Glomerular visceral epithelial cell (primary cell): ENCODE data around the gene RAD52.

Source experiments
- DNase-seq: peaks from one replicate; pipeline ENCODE4 v3.0.0-alpha.2; 2016; ENCODE audit errors: extremely low spot score

Gene RAD52

DNA sequence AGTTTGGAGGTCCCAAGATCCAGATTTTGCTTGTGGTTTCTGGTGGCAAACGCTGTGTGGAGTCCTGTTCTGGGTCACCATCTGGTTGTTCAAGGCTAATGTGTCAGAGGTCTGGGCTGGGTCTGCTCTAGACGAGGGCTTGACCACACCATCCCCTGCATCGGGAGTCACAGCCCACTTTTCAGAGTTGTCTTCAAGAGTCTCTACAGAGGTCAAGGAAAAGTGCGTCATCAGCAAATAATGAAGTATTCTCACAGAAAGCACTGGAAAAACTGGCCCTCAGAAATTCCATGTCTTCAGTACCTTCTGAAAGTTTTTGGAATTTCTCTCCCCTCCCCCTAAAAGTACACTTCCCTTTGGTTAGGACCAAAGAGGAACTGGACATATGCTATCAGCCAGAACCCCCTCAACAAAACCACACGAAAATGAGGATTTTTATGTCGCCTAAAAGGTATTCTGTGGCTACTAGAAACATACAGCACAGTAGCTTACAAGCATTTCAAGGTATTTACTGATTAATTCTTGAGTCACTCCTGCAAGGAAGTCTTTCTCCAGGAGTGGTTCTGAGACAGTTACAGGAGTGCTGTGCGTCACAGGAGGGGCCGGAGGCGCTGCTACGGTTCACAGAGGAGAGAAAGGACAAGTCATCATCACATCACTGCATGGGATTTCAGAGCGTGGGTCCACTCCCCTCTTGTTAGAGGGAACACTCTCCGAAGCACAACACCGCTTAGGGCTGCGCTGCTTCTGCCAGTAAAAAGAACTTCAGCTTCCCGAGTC is 35.4 kb downstream of the RAD52 start:
- peak; percentile 87 for DNase-seq

GRCh38 chr12:912466-913235 is 36.8 kb downstream of the RAD52 start:
- no peak for DNase-seq

- no peak for DNase-seq
Measured at GRCh38 chr12:911191-911826, 38.2 kb downstream of the RAD52 start.

DNA sequence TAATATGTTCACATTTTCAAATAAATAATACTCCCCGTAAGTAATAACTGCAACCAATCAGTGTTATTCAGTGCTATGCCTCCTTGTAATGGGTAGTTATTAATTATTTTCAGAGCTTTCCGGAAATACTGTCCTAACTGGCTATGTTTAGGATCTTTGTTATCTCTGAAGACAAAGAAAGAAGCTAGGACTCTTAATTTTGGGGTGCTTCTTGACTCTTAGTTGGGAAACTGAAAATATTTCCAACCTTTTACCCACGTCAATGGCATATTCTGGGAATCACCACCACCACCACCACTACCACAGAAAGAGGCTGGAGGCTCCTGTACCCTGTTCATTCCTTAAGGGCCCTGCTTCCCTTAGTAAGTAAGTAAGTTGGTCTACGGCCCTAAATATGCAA is 39.1 kb downstream of the RAD52 start:
- DNase-seq, result no peak

- no peak for DNase-seq
Measured at GRCh38 chr12:909861-910260, 39.6 kb downstream of the RAD52 start.

DNA sequence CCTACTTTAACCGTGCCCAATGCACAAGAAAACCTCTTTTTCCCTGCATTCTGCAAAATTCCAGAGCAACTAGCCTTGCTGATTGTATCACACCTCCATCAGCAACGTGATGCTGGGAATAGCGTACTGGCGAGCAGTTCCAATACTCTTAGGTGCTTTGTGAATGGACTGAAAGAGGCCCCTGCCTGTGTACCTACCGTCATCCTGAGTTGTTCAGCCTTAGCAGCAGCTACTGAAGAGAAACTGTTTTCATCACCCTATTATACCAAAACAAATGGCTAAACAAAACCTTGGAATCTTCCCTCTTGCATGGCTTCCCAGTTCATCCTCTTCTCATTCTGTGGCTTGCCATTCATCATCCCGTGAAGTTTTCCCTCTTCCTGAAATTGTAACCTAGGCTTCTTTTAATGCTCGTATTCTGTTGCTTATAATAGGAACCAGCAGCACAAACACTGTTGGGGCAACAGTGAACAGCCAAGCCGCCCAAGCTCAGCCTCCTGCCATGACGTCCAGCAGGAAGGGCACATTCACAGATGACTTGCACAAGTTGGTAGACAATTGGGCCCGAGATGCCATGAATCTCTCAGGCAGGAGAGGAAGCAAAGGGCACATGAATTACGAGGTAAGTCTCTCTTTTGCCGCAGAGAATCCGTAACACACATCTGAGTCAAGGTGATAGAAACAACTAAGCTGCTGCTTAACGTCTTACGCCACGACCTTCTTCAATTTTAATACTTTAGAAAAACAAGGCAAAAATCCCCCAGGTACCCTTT is 41.9 kb downstream of the RAD52 start:
- DNase-seq, result no peak

DNA sequence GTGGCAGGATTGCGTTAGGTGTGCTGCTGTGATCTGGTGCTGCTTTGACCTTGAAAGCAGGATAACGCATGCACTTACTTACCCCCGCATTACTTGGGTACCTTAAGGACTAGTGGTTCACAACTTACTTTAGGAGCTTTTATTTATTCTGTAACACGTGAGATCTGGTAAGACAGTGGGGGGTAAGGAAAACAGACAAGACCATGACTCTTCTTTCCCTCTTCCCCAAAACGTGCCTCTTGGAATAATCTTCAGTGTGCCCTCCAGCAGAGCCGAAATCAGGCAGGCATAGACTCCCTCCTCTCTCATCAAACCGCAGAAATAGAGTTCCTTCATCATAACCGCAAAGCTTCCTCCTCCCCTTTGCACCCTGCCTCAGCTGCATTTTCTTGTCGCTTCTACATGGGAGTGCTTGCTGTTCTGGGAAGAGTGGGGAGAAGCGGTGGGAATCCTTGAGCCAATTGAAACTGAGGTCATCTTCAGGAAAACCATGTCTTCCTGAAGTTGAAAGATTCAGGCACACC is 43.4 kb downstream of the RAD52 start:
- no peak for DNase-seq

GRCh38 chr12:905261-906031 is 44.0 kb downstream of the RAD52 start:
- DNase-seq, result no peak

DNA sequence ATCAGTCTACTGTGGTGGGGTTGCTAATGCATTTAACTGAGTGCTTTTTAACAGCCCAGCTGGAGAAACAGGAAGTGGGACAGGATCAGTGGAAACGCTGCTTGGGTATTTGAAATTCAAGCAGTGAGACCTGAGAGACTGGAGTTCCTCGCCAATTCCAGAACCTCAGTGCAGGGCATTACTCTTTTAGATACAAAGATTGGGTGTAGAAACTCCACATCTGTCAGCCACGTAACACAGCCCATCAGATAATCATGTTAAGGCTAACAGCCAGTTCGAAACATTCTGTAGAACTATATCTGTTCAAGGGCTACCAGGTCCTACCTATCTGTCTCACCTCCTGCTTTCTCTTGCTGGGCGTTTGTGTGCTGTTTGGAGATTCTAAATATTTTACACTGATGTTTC is 45.5 kb downstream of the RAD52 start:
- no peak for DNase-seq

GRCh38 chr12:903055-903454 is 46.4 kb downstream of the RAD52 start:
- no peak for DNase-seq

DNA sequence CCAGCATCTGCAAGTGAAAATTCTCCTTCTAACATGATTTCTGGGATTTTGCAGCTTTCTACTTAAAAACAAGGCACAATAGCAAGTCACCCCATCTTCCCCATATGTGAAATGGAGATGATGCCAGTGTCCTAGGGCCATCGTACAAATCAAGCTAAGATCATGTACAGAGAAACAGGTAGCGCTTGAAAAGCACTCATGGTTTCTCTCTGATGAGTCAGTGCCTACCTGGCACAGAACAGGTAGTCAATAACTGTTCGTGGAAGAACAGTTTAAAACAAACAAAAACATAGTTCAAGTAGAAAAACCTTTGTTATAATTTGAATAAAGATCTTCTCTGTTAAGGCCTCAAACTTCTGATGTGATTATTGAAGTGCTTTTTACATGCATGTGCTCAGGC is 46.9 kb downstream of the RAD52 start:
- DNase-seq, result no peak

- DNase-seq, result no peak
Measured at GRCh38 chr12:897386-897785, 52.1 kb downstream of the RAD52 start.

DNA sequence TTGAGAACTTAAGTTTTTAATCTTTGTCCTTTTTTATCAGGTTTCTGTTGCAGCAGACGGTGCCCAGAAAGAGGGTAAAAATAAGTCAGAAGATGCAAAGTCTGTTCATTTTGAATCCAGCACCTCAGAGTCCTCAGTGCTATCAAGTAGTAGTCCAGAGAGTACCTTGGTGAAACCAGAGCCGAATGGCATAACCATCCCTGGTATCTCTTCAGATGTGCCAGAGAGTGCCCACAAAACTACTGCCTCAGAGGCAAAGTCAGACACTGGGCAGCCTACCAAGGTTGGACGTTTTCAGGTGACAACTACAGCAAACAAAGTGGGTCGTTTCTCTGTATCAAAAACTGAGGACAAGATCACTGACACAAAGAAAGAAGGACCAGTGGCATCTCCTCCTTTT is 53.5 kb downstream of the RAD52 start:
- no peak for DNase-seq

GRCh38 chr12:894226-894625 is 55.3 kb downstream of the RAD52 start:
- DNase-seq, result no peak

DNA sequence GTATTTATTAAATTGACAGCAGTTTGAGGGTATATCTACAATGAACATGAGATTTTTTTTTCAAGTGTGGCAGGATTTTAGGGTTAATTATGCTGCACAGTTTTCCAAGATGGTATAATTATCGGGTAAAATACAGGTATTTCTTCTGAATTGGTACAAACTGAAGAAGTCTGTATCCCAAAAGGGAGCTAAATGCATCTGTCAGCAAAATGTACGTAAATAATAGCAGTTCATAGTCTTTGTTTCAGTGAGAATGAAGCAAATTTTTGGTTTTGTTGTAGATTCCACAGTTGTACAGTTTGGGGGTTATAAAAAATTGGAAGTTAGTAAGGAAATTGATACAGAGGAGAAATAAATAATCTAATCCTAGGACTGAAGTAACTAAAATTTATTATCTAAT is 63.3 kb downstream of the RAD52 start:
- no peak for DNase-seq

DNA sequence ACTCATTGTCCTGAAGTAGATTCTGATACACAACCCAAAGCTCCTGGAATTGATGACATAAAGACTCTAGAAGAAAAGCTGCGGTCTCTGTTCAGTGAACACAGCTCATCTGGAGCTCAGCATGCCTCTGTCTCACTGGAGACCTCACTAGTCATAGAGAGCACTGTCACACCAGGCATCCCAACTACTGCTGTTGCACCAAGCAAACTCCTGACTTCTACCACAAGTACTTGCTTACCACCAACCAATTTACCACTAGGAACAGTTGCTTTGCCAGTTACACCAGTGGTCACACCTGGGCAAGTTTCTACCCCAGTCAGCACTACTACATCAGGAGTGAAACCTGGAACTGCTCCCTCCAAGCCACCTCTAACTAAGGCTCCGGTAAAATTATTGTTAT is 63.8 kb downstream of the RAD52 start:
- no peak for DNase-seq

- no peak for DNase-seq
Measured at GRCh38 chr12:884746-885414, 64.6 kb downstream of the RAD52 start.

DNA sequence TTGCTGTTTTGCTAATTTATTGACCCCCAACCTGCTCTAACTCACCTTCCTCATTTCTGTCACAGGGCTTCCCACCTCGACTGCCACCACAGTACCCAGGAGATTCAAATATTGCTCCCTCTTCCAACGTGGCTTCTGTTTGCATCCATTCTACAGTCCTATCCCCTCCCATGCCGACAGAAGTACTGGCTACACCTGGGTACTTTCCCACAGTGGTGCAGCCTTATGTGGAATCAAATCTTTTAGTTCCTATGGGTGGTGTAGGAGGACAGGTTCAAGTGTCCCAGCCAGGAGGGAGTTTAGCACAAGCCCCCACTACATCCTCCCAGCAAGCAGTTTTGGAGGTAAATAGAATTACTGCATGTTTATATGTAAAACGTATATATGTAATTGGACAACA is 68.8 kb downstream of the RAD52 start:
- DNase-seq, result no peak

- peak; percentile 8 for DNase-seq
Measured at GRCh38 chr12:879641-880040, 69.9 kb downstream of the RAD52 start.

DNA sequence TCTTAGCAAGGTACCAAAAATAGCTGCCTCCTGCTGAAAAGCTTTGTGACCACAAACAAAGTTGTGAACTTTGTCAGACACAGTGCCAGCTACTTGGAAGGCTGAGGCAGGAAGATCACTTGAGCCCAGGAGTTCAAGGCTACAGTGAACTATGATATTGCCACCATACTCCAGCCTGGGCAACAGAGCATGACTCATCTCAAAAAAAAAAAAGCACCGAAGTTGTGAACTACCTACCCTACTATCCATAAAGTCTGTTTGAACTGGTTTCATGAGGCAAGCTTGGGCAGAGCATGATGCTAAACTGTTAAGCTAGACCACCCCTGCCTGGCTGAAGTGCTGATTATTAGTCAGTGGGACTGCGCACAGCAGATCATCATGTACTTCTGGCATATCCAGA is 75.5 kb downstream of the RAD52 start:
- DNase-seq, result no peak

DNA sequence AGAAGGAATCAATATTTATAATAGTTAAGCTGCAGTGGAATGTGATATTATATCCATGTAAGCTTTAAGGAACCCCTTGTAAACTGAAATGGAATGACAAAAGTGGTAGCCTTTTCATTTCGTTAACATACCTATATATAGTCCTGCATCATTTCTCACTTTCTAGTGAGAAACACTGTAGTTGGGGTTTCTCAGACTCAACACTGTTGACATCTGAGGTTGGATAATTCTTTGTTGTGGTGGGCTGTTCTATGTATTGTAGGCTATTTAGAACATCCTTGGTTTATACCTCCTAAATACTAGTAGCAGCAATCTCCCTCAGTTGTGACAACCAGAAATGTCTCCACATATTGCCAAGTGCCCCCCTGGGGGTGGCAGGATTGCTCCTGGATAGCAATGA is 79.1 kb downstream of the RAD52 start:
- no peak for DNase-seq
